ENCODE data around the gene STK16. TPM values are rescaled to one million over a fixed set of nuclear protein-coding genes. Genes with fewer than 3 reads are reported as not detected.

Gene STK16
- total RNA-seq, 2 experiments from 2014 or later: 34.4 to 35.4 TPM

DNA sequence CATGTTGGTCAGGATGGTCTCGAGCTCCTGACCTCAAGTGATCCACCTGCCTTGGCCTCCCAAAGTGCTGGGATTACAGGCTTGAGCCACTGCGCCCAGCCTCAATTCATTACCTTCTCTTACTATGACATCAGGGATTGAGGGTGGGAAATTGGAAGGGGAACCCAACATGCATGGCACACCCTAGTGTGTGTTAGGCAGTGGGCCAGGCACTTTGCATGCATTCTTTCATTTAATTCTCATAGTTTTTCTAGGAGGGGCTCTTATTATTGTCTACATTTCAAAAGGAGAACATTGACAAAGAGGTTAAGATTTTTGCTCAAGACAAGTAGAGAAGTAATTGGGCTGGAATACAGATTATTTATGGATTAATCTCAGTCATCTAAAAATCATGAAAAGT lies 23.0 kb downstream of the STK16 start:
- intact Hi-C loops (cut with micrococcal nuclease): no loop called here
- H3K9me3 Mint-ChIP-seq: no peaks in the 10 kb centered on the region
- no peaks in the 10 kb centered on the region for H3K27me3 Mint-ChIP-seq
- TF ChIP-seq, protein P1, sequence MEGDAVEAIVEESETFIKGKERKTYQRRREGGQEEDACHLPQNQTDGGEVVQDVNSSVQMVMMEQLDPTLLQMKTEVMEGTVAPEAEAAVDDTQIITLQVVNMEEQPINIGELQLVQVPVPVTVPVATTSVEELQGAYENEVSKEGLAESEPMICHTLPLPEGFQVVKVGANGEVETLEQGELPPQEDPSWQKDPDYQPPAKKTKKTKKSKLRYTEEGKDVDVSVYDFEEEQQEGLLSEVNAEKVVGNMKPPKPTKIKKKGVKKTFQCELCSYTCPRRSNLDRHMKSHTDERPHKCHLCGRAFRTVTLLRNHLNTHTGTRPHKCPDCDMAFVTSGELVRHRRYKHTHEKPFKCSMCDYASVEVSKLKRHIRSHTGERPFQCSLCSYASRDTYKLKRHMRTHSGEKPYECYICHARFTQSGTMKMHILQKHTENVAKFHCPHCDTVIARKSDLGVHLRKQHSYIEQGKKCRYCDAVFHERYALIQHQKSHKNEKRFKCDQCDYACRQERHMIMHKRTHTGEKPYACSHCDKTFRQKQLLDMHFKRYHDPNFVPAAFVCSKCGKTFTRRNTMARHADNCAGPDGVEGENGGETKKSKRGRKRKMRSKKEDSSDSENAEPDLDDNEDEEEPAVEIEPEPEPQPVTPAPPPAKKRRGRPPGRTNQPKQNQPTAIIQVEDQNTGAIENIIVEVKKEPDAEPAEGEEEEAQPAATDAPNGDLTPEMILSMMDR (IDR thresholded peaks at IDR 0.05): no peak
- POLR2A ChIA-PET: no interaction called here
- ATAC-seq (no peak), DNase-seq (no peak)
- no peak overlapping the region for H3K27ac Mint-ChIP-seq
- H3K4me1 Mint-ChIP-seq (ENCODE audit: low read depth): no peaks in the 10 kb centered on the region
- H3K4me3 Mint-ChIP-seq: no peak overlapping the region
- CTCF ChIA-PET: interaction anchor here (1.6 kb wide), 1 partner anchor 9 kb away, joined by 4 read pairs; no protein-coding TSS in a partner anchor
- H3K36me3 Mint-ChIP-seq (ENCODE audit: low read depth): no peaks in the 10 kb centered on the region

GRCh38 chr2:219269362-219270054 lies 24.2 kb downstream of the STK16 start:
- Mint-ChIP-seq H3K4me1 (ENCODE audit: low read depth) (peaks cover 4% of the 10 kb centered on the region), H3K36me3 (ENCODE audit: low read depth) (no peaks in the 10 kb centered on the region), H3K27ac (no peak overlapping the region), H3K27me3 (no peaks in the 10 kb centered on the region), H3K4me3 (no peak overlapping the region), H3K9me3 (no peaks in the 10 kb centered on the region)
- DNase-seq: no peak
- intact Hi-C loops (cut with micrococcal nuclease): no loop called here
- POLR2A ChIA-PET: interaction anchor here (0.6 to 0.7 kb wide), 2 partner anchors 8 to 24 kb away, joined by 3 read pairs; partner anchors contain the start of gene STK16
- TF ChIP-seq, protein P1 (IDR thresholded peaks at IDR 0.05): no peak
- CTCF ChIA-PET: interaction anchor here (1.7 kb wide), 1 partner anchor 29 kb away, joined by 5 read pairs; no protein-coding TSS in a partner anchor
- ATAC-seq: no peak

DNA sequence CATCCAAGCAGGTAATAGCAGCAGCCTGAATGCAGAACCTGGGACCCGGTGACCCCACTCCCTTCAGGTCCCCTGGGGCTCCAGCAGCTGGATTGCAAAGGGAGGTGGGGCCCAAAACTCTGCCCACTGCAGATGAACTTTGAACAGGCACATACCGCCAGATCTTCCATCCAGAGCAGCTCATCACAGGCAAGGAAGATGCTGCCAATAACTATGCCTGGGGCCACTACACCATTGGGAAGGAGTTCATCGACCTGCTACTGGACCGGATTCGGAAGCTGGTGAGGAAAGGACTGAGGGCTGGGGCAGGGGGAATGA lies 24.7 kb downstream of the STK16 start:
- ATAC-seq (no peak), DNase-seq (no peak)
- Mint-ChIP-seq H3K9me3 (no peaks in the 10 kb centered on the region), H3K27ac (no peak overlapping the region), H3K27me3 (no peaks in the 10 kb centered on the region), H3K4me1 (ENCODE audit: low read depth) (peaks cover 4% of the 10 kb centered on the region), H3K4me3 (no peak overlapping the region), H3K36me3 (ENCODE audit: low read depth) (no peaks in the 10 kb centered on the region)
- ChIA-PET POLR2A (interaction anchor here (0.7 kb wide), 1 partner anchor 8 kb away, joined by 3 read pairs; no protein-coding TSS in a partner anchor), CTCF (interaction anchor here (1.7 kb wide), 1 partner anchor 29 kb away, joined by 5 read pairs; no protein-coding TSS in a partner anchor)
- TF ChIP-seq, protein P1 (IDR thresholded peaks at IDR 0.05): no peak
- intact Hi-C loops (cut with micrococcal nuclease): no loop called here

- no peak overlapping the region for H3K4me3 Mint-ChIP-seq
- no peak for ATAC-seq
- peaks cover 4% of the 10 kb centered on the region for H3K4me1 Mint-ChIP-seq (ENCODE audit: low read depth)
- no peak for DNase-seq
- no peaks in the 10 kb centered on the region for H3K27me3 Mint-ChIP-seq
- no peaks in the 10 kb centered on the region for H3K9me3 Mint-ChIP-seq
- intact Hi-C loops (cut with micrococcal nuclease): no loop called here
- TF ChIP-seq, protein P1 (IDR thresholded peaks at IDR 0.05): no peak
- POLR2A ChIA-PET: no interaction called here
- H3K36me3 Mint-ChIP-seq (ENCODE audit: low read depth): no peaks in the 10 kb centered on the region
- no peak overlapping the region for H3K27ac Mint-ChIP-seq
- CTCF ChIA-PET: no interaction called here
Measured at GRCh38 chr2:219271021-219271420, 25.7 kb downstream of the STK16 start.

- H3K27ac Mint-ChIP-seq: no peak overlapping the region
- TF ChIP-seq, protein P1 (IDR thresholded peaks at IDR 0.05): no peak
- ATAC-seq: no peak
- H3K4me1 Mint-ChIP-seq (ENCODE audit: low read depth): peaks cover 5% of the 10 kb centered on the region
- ChIA-PET CTCF (interaction anchor here (15.5 kb wide), 1 partner anchor 24 kb away, joined by 336 read pairs; no protein-coding TSS in a partner anchor), POLR2A (no interaction called here)
- H3K4me3 Mint-ChIP-seq: no peak overlapping the region
- H3K36me3 Mint-ChIP-seq (ENCODE audit: low read depth): no peaks in the 10 kb centered on the region
- intact Hi-C loops (cut with micrococcal nuclease): no loop called here
- H3K27me3 Mint-ChIP-seq: no peaks in the 10 kb centered on the region
- no peaks in the 10 kb centered on the region for H3K9me3 Mint-ChIP-seq
- no peak for DNase-seq
Measured at GRCh38 chr2:219272356-219272755, 27.1 kb downstream of the STK16 start.
